GM12892 (cell line): ENCODE data around the gene FGFR2.

Experiments used
- POLR2A ChIP-seq: IDR thresholded peaks from 2 replicates; pipeline ENCODE4 v1.6.1; 2011; ENCODE audit warnings: low read depth, low read length, control low read depth
- POLR2AphosphoS5 ChIP-seq: IDR thresholded peaks from 2 replicates; pipeline ENCODE4 v1.6.1; 2011; ENCODE audit warnings: low read depth, low read length, control low read depth
- TAF1 ChIP-seq: IDR thresholded peaks from 2 replicates; pipeline ENCODE4 v1.6.1; 2011; ENCODE audit warnings: low read depth, mild to moderate bottlenecking, control low read depth, low read length, borderline replicate concordance

- TF ChIP-seq POLR2A (no peak), POLR2AphosphoS5 (no peak), TAF1 (no peak)
Observed at GRCh38 chr10:121526135-121526790, 72.0 kb downstream of the FGFR2 start.
